K562 (cell line): Measurements from ENCODE around the gene SERPINB4. TPM values are rescaled to one million over a fixed set of nuclear protein-coding genes. Genes with fewer than 3 reads are reported as not detected.
"Not testable (repeated sequence)": the region's sequence is repeated elsewhere in the genome, so short reads cannot be mapped to it uniquely, and the experiment has no call there.

Experiments
- ATAC-seq: fragments of 200-7000 bp; cut with Tn5 transposase; 3 replicates; pipeline ENCODE4 v1.9.1; 2020; ENCODE audit warnings: moderate library complexity
- BruUV-seq: library from RNA; stranded (reverse); fragments of 400-500 nt; replicated peaks from 2 replicates; lab custom pipeline; 2021; lab: Mats Ljungman, UMichigan
- CTCF ChIA-PET: fragments of 300-600 bp; formaldehyde crosslinking; extraction: SDS; loops from one replicate; lab custom pipeline; 2021; ENCODE audit warnings: low intra/inter-chr PET ratio; lab: Yijun Ruan, JAX
- POLR2A ChIA-PET: fragments of 300-600, 350-650 bp; sonication (Branson Sonifier 250); formaldehyde crosslinking; extraction: SDS; loops from one replicate; lab custom pipeline; 2021; ENCODE audit warnings: antibody characterized with exemption, inconsistent platforms; lab: Yijun Ruan, JAX
- DNase-seq, 4 experiments: peaks; one replicate each; pipeline versions ENCODE4 v3.0.0 to v3.0.0-alpha.2; 2011 to 2018; ENCODE audit warnings: low spot score in 3 of 4, mixed read lengths in 3 of 4; ENCODE audit errors: extremely low read depth in 1 of 4
- FAIRE-seq: peaks from 2 replicates; lab custom pipeline; 2011; peaks lifted over from hg19 to GRCh38; lab: Jason Lieb, UNC
- H2AFZ ChIP-seq: 2 replicates; pipeline ENCODE4 v1.6.0; 2011; ENCODE audit warnings: low read depth, low read length, control low read depth, inconsistent platforms
- H3K27ac ChIP-seq: fragments of 200-600 bp; 3 replicates; pipeline ENCODE4 v1.8.0; 2011; ENCODE audit warnings: low read depth, mild to moderate bottlenecking, control low read depth, inconsistent platforms, low read length, moderate library complexity, mixed read lengths; ENCODE audit errors: extremely low read depth
- H3K27me3 ChIP-seq, 2 experiments: fragments of 300-600 bp in 1 of 2; 2 replicates in 1 of 2; 3 replicates in 1 of 2; pipeline versions ENCODE4 v1.6.0 to v1.8.0; 2011; ENCODE audit warnings: inconsistent platforms in 2 of 2, low read length in 2 of 2, mild to moderate bottlenecking in 1 of 2, mixed read lengths in 1 of 2, moderate library complexity in 1 of 2; ENCODE audit not compliant: control insufficient read depth in 2 of 2, insufficient read depth in 2 of 2
- H3K36me3 ChIP-seq: fragments of 300-600 bp; 3 replicates; pipeline ENCODE4 v1.8.0; 2011; ENCODE audit warnings: mild to moderate bottlenecking, low read length, inconsistent platforms; ENCODE audit not compliant: control insufficient read depth, insufficient read depth
- H3K4me1 ChIP-seq, 2 experiments: fragments of 200-600 bp in 1 of 2; replicated peaks in 1 of 2; 2 replicates in 1 of 2; 3 replicates in 1 of 2; pipeline versions ENCODE4 v1.5.1 to v1.8.0; 2011; ENCODE audit warnings: inconsistent platforms in 2 of 2, low read length in 2 of 2, mild to moderate bottlenecking in 1 of 2, mixed read lengths in 1 of 2, moderate library complexity in 1 of 2; ENCODE audit not compliant: control insufficient read depth in 2 of 2, insufficient read depth in 2 of 2
- H3K4me2 ChIP-seq: 2 replicates; pipeline ENCODE4 v1.6.1; 2011; ENCODE audit warnings: low read length, control low read depth, inconsistent platforms, mixed read lengths; ENCODE audit not compliant: insufficient read depth
- H3K4me3 ChIP-seq: fragments of 200-600 bp; sonication (generic), shearing (Covaris generic); 2 replicates; pipeline ENCODE4 v1.5.1; 2016; ENCODE audit warnings: control low read depth, inconsistent platforms
- H3K79me2 ChIP-seq: fragments of 200-600 bp; 3 replicates; pipeline ENCODE4 v1.8.0; 2011; ENCODE audit warnings: low read length, inconsistent platforms; ENCODE audit not compliant: control insufficient read depth, insufficient read depth
- H3K9ac ChIP-seq, 2 experiments: 2 replicates each; pipeline versions ENCODE4 v1.6.0 to v1.6.1; 2011; ENCODE audit warnings: low read depth in 2 of 2, low read length in 2 of 2, control low read depth in 1 of 2, inconsistent platforms in 1 of 2, mild to moderate bottlenecking in 1 of 2, mixed read lengths in 1 of 2; ENCODE audit not compliant: insufficient read depth in 1 of 2
- H3K9me1 ChIP-seq: one replicate; pipeline ENCODE4 v1.6.0; 2011; ENCODE audit warnings: inconsistent platforms, mild to moderate bottlenecking, low read length, moderate library complexity; ENCODE audit not compliant: control insufficient read depth, insufficient read depth
- H3K9me3 ChIP-seq: replicated peaks from 2 replicates; pipeline ENCODE4 v1.5.1; 2011; ENCODE audit warnings: low read depth, low read length, inconsistent platforms; ENCODE audit not compliant: control insufficient read depth, insufficient read depth
- H4K20me1 ChIP-seq: replicated peaks from 2 replicates; pipeline ENCODE4 v1.6.1; 2011; ENCODE audit warnings: low read length, inconsistent platforms, mixed read lengths; ENCODE audit not compliant: control insufficient read depth, insufficient read depth
- BRD9 ChIP-seq: fragments of 450-650 bp; IDR thresholded peaks from 2 replicates; pipeline ENCODE4 v1.6.1; 2018; ENCODE audit warnings: low read depth; ENCODE audit not compliant: partially characterized antibody
- CBFB ChIP-seq: sonication (generic); formaldehyde crosslinking; IDR thresholded peaks from 2 replicates; pipeline ENCODE4 v1.4.0; 2020; ENCODE audit warnings: mild to moderate bottlenecking, missing genetic modification reagents
- EGR1 ChIP-seq: fragments of 450-650 bp; conservative IDR thresholded peaks from 2 replicates; pipeline ENCODE4 v1.6.1; 2017; ENCODE audit warnings: mild to moderate bottlenecking
- FOSL1 ChIP-seq: fragments of 200-800 bp; sonication (Bioruptor generic); conservative IDR thresholded peaks from 2 replicates; pipeline ENCODE4 v1.6.1; 2016; ENCODE audit warnings: missing genetic modification characterization, missing compliant biosample characterization
- GTF2A2 ChIP-seq: IDR thresholded peaks from 2 replicates; pipeline ENCODE4 v1.6.1; 2016; ENCODE audit warnings: mild to moderate bottlenecking, missing genetic modification characterization, missing compliant biosample characterization
- SIRT6 ChIP-seq: IDR thresholded peaks from one replicate; pipeline ENCODE4 v1.6.1; 2012; ENCODE audit warnings: low read depth, mild to moderate bottlenecking, control low read depth, inconsistent platforms, low read length, moderate library complexity
- ZNF197 ChIP-seq: fragments of 200-800 bp; sonication (Bioruptor generic); IDR thresholded peaks from 2 replicates; pipeline ENCODE4 v1.6.1; 2016; ENCODE audit warnings: low read depth, missing genetic modification characterization, missing compliant biosample characterization
- ZNF311 ChIP-seq: fragments of 250-450 bp; sonication (Bioruptor Pico); IDR thresholded peaks from 2 replicates; pipeline ENCODE4 v1.4.0; 2020; ENCODE audit warnings: mild to moderate bottlenecking, moderate library complexity
- ZNF586 ChIP-seq: fragments of 450-650 bp; formaldehyde crosslinking; conservative IDR thresholded peaks from 2 replicates; pipeline ENCODE4 v1.4.0; 2020; ENCODE audit warnings: mild to moderate bottlenecking, moderate library complexity
- WGBS: fragments of 100-300 bp; shearing (Covaris generic); methylation state at CpG from one replicate; pipeline ENCODE4 v1.1.6; 2016; ENCODE audit warnings: low coverage, mixed read lengths; ENCODE audit not compliant: insufficient coverage; ENCODE audit errors: missing lambda C conversion rate; 5-methylcytosine and 5-hydroxymethylcytosine counted together
- in situ Hi-C: fragments of 300-500 bp; cut with MboI; formaldehyde crosslinking; loops from 4 replicates; pipeline ENCODE4 v1.15.0; 2018; ENCODE audit warnings: inconsistent platforms, mixed read lengths
- intact Hi-C: fragments of 100-400 bp; cut with micrococcal nuclease; formaldehyde crosslinking; loops from 2 replicates; pipeline ENCODE4 v1.14.2; 2022
- polyA plus RNA-seq, 8 experiments: library from polyadenylated mRNA; depleted of rRNA in 4 of 8; stranded (reverse) in 5 of 8; unstranded in 3 of 8; fragments of >200 nt; fragmentation: Nextera tagmentation in 2 of 8; fragmentation: Illumina TruSeq in 1 of 8; extraction: Ambion mirVana in 2 of 8; extraction: Trizol in 1 of 8; gene quantifications; 2 replicates each; pipeline versions ENCODE4 v1.2.1 to v1.2.3, GENCODE V29; 2011 to 2014; ENCODE audit warnings: inconsistent platforms in 1 of 8, missing spikeins in 1 of 8
- total RNA-seq, 7 experiments: library from RNA; depleted of rRNA in 6 of 7; stranded (reverse); fragments of >200 nt in 6 of 7; fragmentation: Illumina TruSeq in 2 of 7; extraction: Trizol in 2 of 7; gene quantifications; 2 replicates each; pipeline versions ENCODE4 v1.2.1 to v1.2.3, GENCODE V29; 2011 to 2021; ENCODE audit warnings: low replicate concordance in 1 of 7

SERPINB4 gene
- total and polyA plus RNA-seq, 9 of the 15 experiments (the other 6 are each of a cell fraction or from before 2014, with no cell fraction given): not detected

DNA sequence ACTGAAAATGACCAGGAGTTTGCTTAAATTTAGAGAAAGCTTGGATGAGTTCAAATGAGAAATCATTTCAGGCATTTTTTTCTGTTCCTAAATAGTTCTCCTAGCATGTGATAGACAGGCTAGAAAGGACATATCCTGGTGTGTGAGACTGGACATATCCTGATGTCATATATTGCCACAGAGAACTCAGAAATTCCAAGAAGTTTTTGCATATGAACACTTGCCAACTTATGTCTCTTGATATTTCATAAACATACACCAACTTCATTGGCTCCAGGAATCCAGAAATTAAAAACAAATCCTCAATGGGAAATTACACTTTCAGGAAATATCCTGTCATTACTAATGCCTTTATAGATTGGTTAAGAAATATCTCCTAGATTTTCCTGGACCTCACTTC, 2.9 kb upstream of the SERPINB4 start:
- Histone ChIP-seq H3K36me3 (no peaks in the 10 kb centered on the region), H3K4me1 (no peaks in the 10 kb centered on the region), H3K9me1 (no peaks in the 10 kb centered on the region), H4K20me1 (no peaks in the 10 kb centered on the region), H3K27me3 (no peaks in the 10 kb centered on the region), H3K27ac (no peak overlapping the region), H3K4me2 (no peak overlapping the region), H2AFZ (no peak overlapping the region), H3K4me3 (no peak overlapping the region), H3K9ac (no peak overlapping the region), H3K79me2 (no peaks in the 10 kb centered on the region), H3K9me3 (no peaks in the 10 kb centered on the region)
- no TSS peak for BruUV-seq
- ATAC-seq (no peak), DNase-seq (no peak), FAIRE-seq (no peak)
- intact Hi-C loops: no loop called here
- in situ Hi-C loops: no loop called here
- ChIA-PET POLR2A (no interaction called here), CTCF (no interaction called here)
- TF ChIP-seq CBFB (CRISPR knock-in tag) (no peak), BRD9 (no peak), ZNF311 (CRISPR knock-in tag) (no peak), ZNF586 (CRISPR knock-in tag) (no peak), EGR1 (no peak), SIRT6 (no peak), GTF2A2 (tag) (no peak), ZNF197 (no peak), FOSL1 (no peak)

- H3K27ac ChIP-seq, ATAC-seq, H3K4me1 ChIP-seq, H3K79me2 ChIP-seq, H3K27me3 ChIP-seq, H3K4me3 ChIP-seq, H4K20me1 ChIP-seq, POLR2A ChIA-PET, BruUV-seq, H3K4me2 ChIP-seq, intact Hi-C loops, CTCF ChIA-PET, FAIRE-seq, H3K9ac ChIP-seq, H3K9me1 ChIP-seq, H2AFZ ChIP-seq, in situ Hi-C loops, DNase-seq, H3K9me3 ChIP-seq, H3K36me3 ChIP-seq: not testable (repeated sequence)
- 0% methylated on average over 1 of the region's 1 CpG for WGBS
Observed at GRCh38 chr18:63644694-63645093, 638 bp upstream of the SERPINB4 start.

- BruUV-seq, H3K27me3 ChIP-seq, in situ Hi-C loops, intact Hi-C loops, H3K27ac ChIP-seq, H3K79me2 ChIP-seq, H3K4me2 ChIP-seq, H3K4me3 ChIP-seq, H3K9ac ChIP-seq, ATAC-seq, H3K9me1 ChIP-seq, H3K4me1 ChIP-seq, CTCF ChIA-PET, FAIRE-seq, H4K20me1 ChIP-seq, H3K9me3 ChIP-seq, H3K36me3 ChIP-seq, POLR2A ChIA-PET, H2AFZ ChIP-seq, DNase-seq: not testable (repeated sequence)
- WGBS: 3% methylated on average over 3 of the region's 4 CpGs
Observed at GRCh38 chr18:63642668-63643356, 1.2 kb downstream of the SERPINB4 start.
